ENCODE measurements around the gene TEPSIN.

The TEPSIN gene

GRCh38 chr17:81250286-81251093 lies 11.6 kb upstream of the TEPSIN start:
- no peak for DNase-seq (ENCODE audit: low spot score)

- DNase-seq (ENCODE audit: low spot score), result no peak
These were observed 10.6 kb upstream of the TEPSIN start for GRCh38 chr17:81249223-81250040.

GRCh38 chr17:81248649-81249048 lies 9.8 kb upstream of the TEPSIN start:
- DNase-seq (ENCODE audit: low spot score), result no peak

GRCh38 chr17:81247339-81247990 lies 8.6 kb upstream of the TEPSIN start:
- no peak for DNase-seq (ENCODE audit: low spot score)

GRCh38 chr17:81246679-81247338 lies 8.0 kb upstream of the TEPSIN start:
- no peak for DNase-seq (ENCODE audit: low spot score)

- no peak for DNase-seq (ENCODE audit: low spot score)
These were observed 7.5 kb upstream of the TEPSIN start for GRCh38 chr17:81246343-81246670.

GRCh38 chr17:81245665-81246342 lies 6.9 kb upstream of the TEPSIN start:
- no peak for DNase-seq (ENCODE audit: low spot score)

GRCh38 chr17:81245024-81245664 lies 6.3 kb upstream of the TEPSIN start:
- no peak for DNase-seq (ENCODE audit: low spot score)

- no peak for DNase-seq (ENCODE audit: low spot score)
These were observed 5.6 kb upstream of the TEPSIN start for GRCh38 chr17:81244358-81245023.

GRCh38 chr17:81243333-81243664 lies 4.4 kb upstream of the TEPSIN start:
- no peak for DNase-seq (ENCODE audit: low spot score)

GRCh38 chr17:81242421-81243332 lies 3.8 kb upstream of the TEPSIN start:
- no peak for DNase-seq (ENCODE audit: low spot score)

GRCh38 chr17:81241648-81242420 lies 3.0 kb upstream of the TEPSIN start:
- peak; percentile 52 for DNase-seq (ENCODE audit: low spot score)

GRCh38 chr17:81241203-81241602 lies 2.3 kb upstream of the TEPSIN start:
- no peak for DNase-seq (ENCODE audit: low spot score)

- no peak for DNase-seq (ENCODE audit: low spot score)
These were observed 1.9 kb upstream of the TEPSIN start for GRCh38 chr17:81240761-81241160.

- peak; percentile 24 for DNase-seq (ENCODE audit: low spot score)
These were observed 1.1 kb upstream of the TEPSIN start for GRCh38 chr17:81239714-81240555.

GRCh38 chr17:81238490-81238814 lies 403 bp downstream of the TEPSIN start:
- DNase-seq (ENCODE audit: low spot score), result no peak

- no peak for DNase-seq (ENCODE audit: low spot score)
These were observed 1.0 kb downstream of the TEPSIN start for GRCh38 chr17:81237591-81238489.

Data from CD4-positive, alpha-beta T cell treated with Interleukin-2 at 100 ng/mL for 4 hours (primary cell).